ENCODE results near the gene EPS15.

The EPS15 gene

DNA sequence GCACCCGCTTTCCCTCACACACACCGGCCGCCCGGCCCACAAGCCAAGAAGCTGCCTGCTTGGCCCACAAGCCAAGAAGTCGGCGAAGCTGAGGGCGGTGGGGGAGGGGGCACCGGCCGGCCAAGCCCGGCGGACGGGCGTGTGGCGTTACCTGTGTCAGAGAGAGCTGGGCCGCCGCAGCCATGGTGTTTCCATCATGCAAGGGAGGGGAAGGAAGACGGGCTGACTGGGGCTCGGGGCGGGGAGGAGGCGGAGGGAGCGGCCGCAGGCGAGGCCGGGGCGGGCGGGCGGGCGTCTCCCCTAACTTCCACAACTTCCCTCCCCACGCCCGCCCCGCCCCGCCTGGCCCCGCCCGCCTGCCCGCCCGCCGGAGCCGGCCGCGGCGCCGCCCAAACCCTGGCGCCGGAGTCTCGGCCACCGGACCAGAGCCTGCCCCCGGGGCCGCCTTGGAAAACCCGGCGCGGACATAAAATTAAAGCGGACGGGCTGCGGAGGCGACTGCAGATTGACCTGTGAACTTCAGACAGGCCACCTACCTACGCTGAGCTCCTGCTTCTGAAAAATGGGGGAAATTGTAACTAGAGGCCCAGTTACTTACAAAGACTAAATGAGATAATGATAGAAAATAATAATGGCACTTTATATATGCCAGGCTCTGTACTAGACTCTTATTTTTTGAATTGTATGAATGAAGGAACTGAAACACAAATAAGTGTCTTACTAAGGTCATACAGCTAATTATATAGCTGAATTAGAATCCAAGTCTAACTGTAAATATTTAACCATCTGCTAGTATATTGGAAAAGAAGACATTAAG lies at the start of gene EPS15:
EPS15 (minus strand) TSS at position 219 of the 817 bp plus-strand sequence; CDS start at position 184, 35 bp downstream.
- H3K4me3 ChIP-seq (ENCODE audit: low read length) = peak within 1 kb of the TSS; percentile 82
- TF ChIP-seq, protein P1, sequence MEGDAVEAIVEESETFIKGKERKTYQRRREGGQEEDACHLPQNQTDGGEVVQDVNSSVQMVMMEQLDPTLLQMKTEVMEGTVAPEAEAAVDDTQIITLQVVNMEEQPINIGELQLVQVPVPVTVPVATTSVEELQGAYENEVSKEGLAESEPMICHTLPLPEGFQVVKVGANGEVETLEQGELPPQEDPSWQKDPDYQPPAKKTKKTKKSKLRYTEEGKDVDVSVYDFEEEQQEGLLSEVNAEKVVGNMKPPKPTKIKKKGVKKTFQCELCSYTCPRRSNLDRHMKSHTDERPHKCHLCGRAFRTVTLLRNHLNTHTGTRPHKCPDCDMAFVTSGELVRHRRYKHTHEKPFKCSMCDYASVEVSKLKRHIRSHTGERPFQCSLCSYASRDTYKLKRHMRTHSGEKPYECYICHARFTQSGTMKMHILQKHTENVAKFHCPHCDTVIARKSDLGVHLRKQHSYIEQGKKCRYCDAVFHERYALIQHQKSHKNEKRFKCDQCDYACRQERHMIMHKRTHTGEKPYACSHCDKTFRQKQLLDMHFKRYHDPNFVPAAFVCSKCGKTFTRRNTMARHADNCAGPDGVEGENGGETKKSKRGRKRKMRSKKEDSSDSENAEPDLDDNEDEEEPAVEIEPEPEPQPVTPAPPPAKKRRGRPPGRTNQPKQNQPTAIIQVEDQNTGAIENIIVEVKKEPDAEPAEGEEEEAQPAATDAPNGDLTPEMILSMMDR (conservative IDR thresholded peaks at IDR 0.05; ENCODE audit: low read depth, low read length) = no peak
- DNase-seq (ENCODE audit: low read depth) = peak; percentile 24

DNA sequence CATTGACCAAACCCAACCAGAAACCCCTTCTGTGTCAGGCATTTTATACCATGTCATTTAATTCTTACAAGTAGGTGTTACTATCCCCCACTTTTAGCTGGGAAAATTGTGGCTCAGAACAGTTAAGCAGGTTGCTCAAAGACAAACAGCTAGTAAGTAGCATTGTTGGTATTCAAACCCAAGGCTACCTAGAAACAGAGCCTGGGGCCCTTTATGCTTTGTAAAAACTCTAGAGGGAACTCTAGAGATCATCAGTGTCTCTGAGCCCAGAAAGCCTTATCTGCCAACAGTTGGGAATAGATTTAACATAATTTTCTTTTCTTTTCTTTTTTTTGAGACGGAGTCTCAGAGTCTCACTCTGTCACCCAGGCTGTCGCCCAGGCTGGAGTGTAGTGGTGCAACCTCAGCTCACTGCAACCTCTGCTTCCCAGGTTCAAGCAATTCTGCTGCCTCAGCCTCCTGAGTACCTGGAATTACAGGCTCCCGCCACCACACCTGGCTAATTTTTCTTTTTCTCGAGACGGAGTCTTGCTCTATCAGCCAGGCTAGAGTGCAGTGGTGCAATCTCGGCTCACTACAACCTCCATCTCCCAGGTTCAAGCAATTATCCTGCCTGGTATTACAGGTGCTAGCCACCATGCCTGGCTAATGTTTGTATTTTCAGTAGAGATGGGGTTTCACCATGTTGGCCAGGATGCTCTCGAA lies 49.3 kb upstream of the EPS15 start:
- H3K4me3 ChIP-seq (ENCODE audit: low read length) = no peak overlapping the region
- DNase-seq (ENCODE audit: low read depth) = no peak
- TF ChIP-seq, protein P1 (conservative IDR thresholded peaks at IDR 0.05; ENCODE audit: low read depth, low read length) = no peak

DNA sequence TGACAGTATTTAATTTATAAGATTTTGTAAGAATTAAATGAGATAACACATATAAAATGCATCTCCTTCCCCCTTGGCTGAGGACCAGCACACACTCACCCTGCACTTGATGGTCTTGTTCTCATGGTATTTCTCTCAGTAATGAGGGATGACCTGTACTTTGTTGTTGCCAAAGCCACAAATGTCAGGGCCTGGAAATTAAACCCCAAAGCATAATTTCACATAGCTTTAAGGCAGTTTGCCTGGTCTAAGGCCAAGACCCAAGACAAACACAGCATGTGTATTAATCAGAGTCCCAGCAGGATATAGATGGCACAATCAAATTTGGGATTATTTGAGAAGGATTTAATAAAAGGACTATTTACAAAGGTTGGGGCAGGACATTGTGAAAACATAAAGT lies 48.6 kb upstream of the EPS15 start:
- H3K4me3 ChIP-seq (ENCODE audit: low read length) = no peak overlapping the region
- TF ChIP-seq, protein P1 (conservative IDR thresholded peaks at IDR 0.05; ENCODE audit: low read depth, low read length) = no peak

DNA sequence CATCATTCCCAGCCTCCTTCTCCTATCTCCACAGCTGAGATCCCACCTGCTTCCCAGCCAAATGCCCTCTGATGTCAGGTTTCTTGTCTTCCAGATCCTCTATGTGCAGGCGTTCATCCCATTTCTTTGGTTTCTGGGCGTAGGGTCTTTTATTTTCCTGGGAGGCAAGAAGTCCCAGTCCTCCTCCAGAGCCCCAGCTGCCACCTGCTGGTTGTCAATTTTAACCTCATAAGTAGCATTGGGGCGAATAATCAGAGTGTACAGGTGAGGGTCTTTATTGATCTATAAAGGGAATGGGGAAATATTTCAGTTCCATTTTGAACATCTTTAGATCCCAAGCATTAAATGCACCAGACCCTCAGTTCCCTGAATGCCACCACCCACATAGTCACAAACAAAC lies 47.2 kb upstream of the EPS15 start:
- TF ChIP-seq, protein P1 (conservative IDR thresholded peaks at IDR 0.05; ENCODE audit: low read depth, low read length) = peak; percentile 14
- H3K4me3 ChIP-seq (ENCODE audit: low read length) = no peak overlapping the region
- no peak for DNase-seq (ENCODE audit: low read depth)

More for the DNA sequence above, 48.6 kb upstream of the EPS15 start:
- peak; percentile 73 for DNase-seq (ENCODE audit: low read depth)

DNA sequence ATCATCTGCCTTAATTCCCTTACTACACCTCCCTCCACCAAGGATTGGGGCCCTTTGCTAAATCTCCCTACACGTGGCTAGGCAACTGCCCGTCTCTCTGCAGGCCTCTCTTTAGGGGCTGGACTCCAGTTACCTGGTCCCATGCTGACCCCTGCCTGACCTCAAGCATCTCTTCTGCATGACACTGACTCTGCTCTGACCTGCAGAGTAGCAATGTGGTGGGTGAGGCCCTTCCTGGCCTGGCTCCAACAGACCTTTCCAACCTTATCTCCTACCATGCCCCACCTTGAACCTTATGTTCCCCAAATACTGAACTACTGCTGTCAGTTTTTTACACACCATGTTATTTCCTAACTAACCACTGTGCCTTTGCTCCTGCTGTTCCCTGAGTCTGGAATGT lies 45.9 kb upstream of the EPS15 start:
- DNase-seq (ENCODE audit: low read depth) = no peak
- TF ChIP-seq, protein P1 (conservative IDR thresholded peaks at IDR 0.05; ENCODE audit: low read depth, low read length) = no peak
- no peak overlapping the region for H3K4me3 ChIP-seq (ENCODE audit: low read length)

DNA sequence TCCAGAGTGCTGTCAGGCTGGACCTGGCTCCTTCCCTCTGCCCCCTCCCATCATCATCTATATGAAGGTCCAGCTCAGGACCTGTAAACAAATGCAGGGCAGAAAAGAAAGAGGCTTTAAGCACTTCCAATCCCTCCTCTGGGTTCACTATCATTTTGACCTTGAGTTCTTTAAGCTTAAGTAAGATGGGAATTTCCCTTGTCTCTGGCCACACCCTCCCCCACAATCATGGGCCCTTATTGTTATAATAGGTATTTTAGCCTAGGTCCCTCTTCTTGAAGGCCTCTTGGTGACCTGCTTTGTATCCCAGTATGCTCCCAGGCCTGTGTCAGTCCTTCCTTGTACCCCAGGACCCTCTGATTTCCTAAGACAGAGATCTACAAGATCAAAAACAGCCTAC lies 45.1 kb upstream of the EPS15 start:
- TF ChIP-seq, protein P1 (conservative IDR thresholded peaks at IDR 0.05; ENCODE audit: low read depth, low read length) = no peak
- peak; percentile 29 for DNase-seq (ENCODE audit: low read depth)
- H3K4me3 ChIP-seq (ENCODE audit: low read length) = no peak overlapping the region

Data from retinal pigment epithelial cell (primary cell).